ENCODE data around the gene AKNAD1. TPM values are rescaled to one million over a fixed set of nuclear protein-coding genes. Genes with fewer than 3 reads are reported as not detected.

AKNAD1 gene
- total and polyA plus RNA-seq, 2 of the 4 experiments (the other 2 are of a cell fraction): 0.07 to 0.18 TPM

DNA sequence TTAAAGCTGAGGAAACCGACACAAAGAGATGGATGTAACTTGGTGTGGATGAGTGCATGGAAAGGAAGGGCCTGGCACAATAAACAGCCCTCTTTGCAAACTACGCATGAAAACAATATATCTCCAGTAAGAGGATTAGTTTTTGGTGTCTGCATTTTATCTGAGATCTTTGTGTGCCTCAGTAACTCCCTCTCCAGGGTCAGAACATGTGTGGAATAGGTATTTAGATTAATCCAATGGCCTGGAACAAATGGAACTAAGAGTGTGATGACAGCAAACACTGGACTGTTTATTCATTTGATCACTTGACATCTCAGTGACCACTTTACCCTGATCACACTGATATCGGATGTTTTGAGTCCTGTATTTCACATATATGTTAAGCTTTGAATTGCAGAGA is 45.3 kb downstream of the AKNAD1 start:
- Histone ChIP-seq H3K56ac (ENCODE audit: extremely low read depth, insufficient read depth, low read length) (no peak overlapping the region), H4K8ac (ENCODE audit: low read depth in 2 of 2, low read length in 2 of 2) (no peak overlapping the region), H4K20me1 (ENCODE audit: insufficient read depth, low read length) (no peaks in the 10 kb centered on the region), H3K79me1 (ENCODE audit: low read depth in 1 of 2, low read length in 2 of 2) (no peaks in the 10 kb centered on the region), H3K4ac (ENCODE audit: low read depth, low read length) (no peak overlapping the region), H3K27me3 (ENCODE audit: control insufficient read depth, insufficient read depth, low read length) (no peaks in the 10 kb centered on the region), H3K4me3 (ENCODE audit: insufficient read depth, low read depth, low read length) (no peak overlapping the region), H3K36me3 (ENCODE audit: control insufficient read depth, insufficient read depth, low read length) (peaks cover 15% of the 10 kb centered on the region), H2AK9ac (replicated peaks; ENCODE audit: low read depth, low read length, poor library complexity) (no peak overlapping the region), H3K4me2 (ENCODE audit: low read depth, low read length) (no peak overlapping the region), H2BK15ac (ENCODE audit: low read depth, low read length) (no peak overlapping the region), H3K9me3 (ENCODE audit: control insufficient read depth, insufficient read depth, low read length) (no peaks in the 10 kb centered on the region), H4K91ac (ENCODE audit: insufficient read depth, low read depth, low read length) (no peak overlapping the region), H2BK5ac (ENCODE audit: low read depth, low read length, poor library complexity, severe bottlenecking) (no peak overlapping the region), H3K4me1 (ENCODE audit: control insufficient read depth, insufficient read depth, low read length) (peaks cover 8% of the 10 kb centered on the region), H2AFZ (replicated peaks; ENCODE audit: low read length, poor library complexity) (no peak overlapping the region), H2BK120ac (ENCODE audit: low read depth, low read length) (no peak overlapping the region), H2AK5ac (ENCODE audit: low read depth, low read length) (no peak overlapping the region), H3K27ac (ENCODE audit: insufficient read depth, low read length) (no peak overlapping the region), H2BK20ac (ENCODE audit: low read depth, low read length) (no peak overlapping the region), H3K9ac (ENCODE audit: low read depth, low read length) (no peak overlapping the region), H3K9me1 (ENCODE audit: insufficient read depth, low read length) (peaks cover 3% of the 10 kb centered on the region; the same call in 1 of the 2 replicates), H3K14ac (replicated peaks; ENCODE audit: low read depth, low read length) (no peak overlapping the region), H3K23ac (ENCODE audit: low read depth, low read length) (no peak overlapping the region), H3K18ac (ENCODE audit: low read depth, low read length) (no peak overlapping the region), H4K5ac (ENCODE audit: low read depth, low read length) (no peak overlapping the region)
- BruUV-seq (replicated peaks): no TSS peak
- CTCF ChIA-PET: no interaction called here
- intact Hi-C loops (cut with micrococcal nuclease) (no loop called here), in situ Hi-C loops (cut with MboI; ENCODE audit: low sequenced_read_pairs) (no loop called here), dilution Hi-C loops (cut with HindIII; ENCODE audit: low sequenced_read_pairs, unreplicated experiment) (no loop called here)
- no peak for TF ChIP-seq MAFK (IDR thresholded peaks at IDR 0.05; ENCODE audit: low read depth, low read length)
- TF ChIP-seq CEBPB (IDR thresholded peaks at IDR 0.05; ENCODE audit: low read depth, low read length): no peak
- TF ChIP-seq, protein P1, sequence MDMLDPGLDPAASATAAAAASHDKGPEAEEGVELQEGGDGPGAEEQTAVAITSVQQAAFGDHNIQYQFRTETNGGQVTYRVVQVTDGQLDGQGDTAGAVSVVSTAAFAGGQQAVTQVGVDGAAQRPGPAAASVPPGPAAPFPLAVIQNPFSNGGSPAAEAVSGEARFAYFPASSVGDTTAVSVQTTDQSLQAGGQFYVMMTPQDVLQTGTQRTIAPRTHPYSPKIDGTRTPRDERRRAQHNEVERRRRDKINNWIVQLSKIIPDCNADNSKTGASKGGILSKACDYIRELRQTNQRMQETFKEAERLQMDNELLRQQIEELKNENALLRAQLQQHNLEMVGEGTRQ (IDR thresholded peaks at IDR 0.05; ENCODE audit: low read depth, low read length): no peak
- TF ChIP-seq MAZ (IDR thresholded peaks at IDR 0.05; ENCODE audit: borderline replicate concordance, low read depth, low read length): no peak
- TF ChIP-seq RAD21 (IDR thresholded peaks at IDR 0.05; ENCODE audit: low read length): no peak
- no CpG with 5 or more reads among the region's 3 CpGs for WGBS, 2 experiments (ENCODE audit: extremely low coverage in 2 of 2, insufficient read length in 1 of 2)
- no peak for DNase-seq
- no peak for ATAC-seq (ENCODE audit: low read depth)
- POLR2A ChIA-PET (ENCODE audit: unreplicated experiment): no interaction called here

All from IMR-90 (cell line).